ENCODE measurements around the gene CLUH.
A peak's percentile ranks its signal among the peaks of the same experiment; 100 is the strongest.

Gene CLUH

DNA sequence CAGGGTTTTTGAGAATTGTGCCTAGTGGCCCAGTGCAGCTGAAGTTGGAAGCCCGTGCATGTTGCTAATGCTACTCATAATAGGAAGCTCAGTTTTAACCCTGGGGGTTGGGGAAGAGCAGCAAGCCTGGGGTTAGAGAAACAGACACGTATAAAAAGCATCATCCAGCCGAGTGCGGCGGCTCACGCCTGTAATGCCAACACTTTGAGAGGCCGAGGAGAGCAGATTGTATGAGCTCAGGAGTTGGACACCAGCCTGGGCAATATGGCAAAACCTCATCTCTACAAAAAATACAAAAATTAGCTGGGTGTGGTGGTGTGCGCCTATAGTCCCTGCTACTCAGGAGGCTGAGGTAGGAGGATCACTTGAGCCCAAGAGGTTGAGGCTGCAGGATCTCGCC is 2.3 kb upstream of the CLUH start:
- Histone ChIP-seq H2AFZ (no peak overlapping the region), H3K4me3 (ENCODE audit: low read depth, low read length) (no peak overlapping the region)

DNA sequence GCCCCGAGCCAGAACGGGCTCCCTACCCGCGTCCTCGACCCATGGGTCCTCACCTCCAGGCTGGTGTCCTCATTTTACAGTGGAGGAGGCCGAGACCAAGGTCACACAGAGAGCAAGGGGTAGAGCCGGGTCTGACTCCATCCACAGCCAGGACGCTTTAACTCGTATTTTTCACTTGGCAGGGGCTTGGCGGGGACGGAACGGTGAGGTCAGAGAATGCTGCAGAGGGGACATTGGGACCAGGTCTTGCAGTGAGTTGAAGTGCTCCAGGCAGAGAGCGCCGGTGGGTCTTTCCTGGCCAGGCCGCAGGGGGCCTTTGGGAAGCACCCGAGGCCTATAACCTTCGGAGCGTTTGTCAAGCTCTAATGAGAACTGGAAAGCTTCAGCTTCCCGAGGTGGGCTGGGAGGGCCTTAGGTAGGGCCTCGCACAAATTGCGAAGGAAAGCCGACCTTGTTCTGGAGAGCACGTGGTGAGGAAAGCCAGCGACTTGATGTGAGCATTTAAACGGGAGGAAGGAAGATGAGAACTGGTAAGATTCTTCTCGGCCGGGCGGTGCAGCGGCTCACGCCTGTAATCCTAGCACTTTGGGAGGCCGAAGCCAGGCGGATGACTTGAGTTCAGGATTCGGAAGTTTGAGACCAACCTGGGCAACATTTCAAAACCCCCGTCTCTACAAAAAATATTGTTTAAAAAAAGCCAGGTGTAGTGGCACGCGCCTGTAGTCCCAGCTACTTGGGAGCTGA is 908 bp upstream of the CLUH start:
- TF ChIP-seq, protein P1, sequence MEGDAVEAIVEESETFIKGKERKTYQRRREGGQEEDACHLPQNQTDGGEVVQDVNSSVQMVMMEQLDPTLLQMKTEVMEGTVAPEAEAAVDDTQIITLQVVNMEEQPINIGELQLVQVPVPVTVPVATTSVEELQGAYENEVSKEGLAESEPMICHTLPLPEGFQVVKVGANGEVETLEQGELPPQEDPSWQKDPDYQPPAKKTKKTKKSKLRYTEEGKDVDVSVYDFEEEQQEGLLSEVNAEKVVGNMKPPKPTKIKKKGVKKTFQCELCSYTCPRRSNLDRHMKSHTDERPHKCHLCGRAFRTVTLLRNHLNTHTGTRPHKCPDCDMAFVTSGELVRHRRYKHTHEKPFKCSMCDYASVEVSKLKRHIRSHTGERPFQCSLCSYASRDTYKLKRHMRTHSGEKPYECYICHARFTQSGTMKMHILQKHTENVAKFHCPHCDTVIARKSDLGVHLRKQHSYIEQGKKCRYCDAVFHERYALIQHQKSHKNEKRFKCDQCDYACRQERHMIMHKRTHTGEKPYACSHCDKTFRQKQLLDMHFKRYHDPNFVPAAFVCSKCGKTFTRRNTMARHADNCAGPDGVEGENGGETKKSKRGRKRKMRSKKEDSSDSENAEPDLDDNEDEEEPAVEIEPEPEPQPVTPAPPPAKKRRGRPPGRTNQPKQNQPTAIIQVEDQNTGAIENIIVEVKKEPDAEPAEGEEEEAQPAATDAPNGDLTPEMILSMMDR (IDR thresholded peaks at IDR 0.05), result no peak
- Histone ChIP-seq H3K27ac (peak overlapping the region; percentile 90), H3K4me3 (ENCODE audit: low read depth, low read length) (peak overlapping the region; percentile 82), H3K79me2 (peaks cover 34% of the 10 kb centered on the region), H3K4me1 (peaks cover 31% of the 10 kb centered on the region), H3K9ac (peak overlapping the region; percentile 64), H2AFZ (peak overlapping the region; percentile 100), H3K9me3 (ENCODE audit: control insufficient read depth, low read length) (no peaks in the 10 kb centered on the region), H3K4me2 (ENCODE audit: low read length) (peak overlapping the region; percentile 80), H3K36me3 (ENCODE audit: control insufficient read depth, insufficient read depth, low read length) (no peaks in the 10 kb centered on the region), H3K27me3 (ENCODE audit: control insufficient read depth, insufficient read depth, low read length) (no peaks in the 10 kb centered on the region)

More for the DNA sequence above, 2.3 kb upstream of the CLUH start:
- Histone ChIP-seq H3K79me2 (peaks cover 27% of the 10 kb centered on the region), H3K4me2 (ENCODE audit: low read length) (no peak overlapping the region), H3K27me3 (ENCODE audit: control insufficient read depth, insufficient read depth, low read length) (no peaks in the 10 kb centered on the region), H3K9me3 (ENCODE audit: control insufficient read depth, low read length) (no peaks in the 10 kb centered on the region), H3K4me1 (peaks cover 19% of the 10 kb centered on the region), H3K9ac (no peak overlapping the region), H3K27ac (no peak overlapping the region), H3K36me3 (ENCODE audit: control insufficient read depth, insufficient read depth, low read length) (no peaks in the 10 kb centered on the region)
- TF ChIP-seq, protein P1 (IDR thresholded peaks at IDR 0.05), result no peak

DNA sequence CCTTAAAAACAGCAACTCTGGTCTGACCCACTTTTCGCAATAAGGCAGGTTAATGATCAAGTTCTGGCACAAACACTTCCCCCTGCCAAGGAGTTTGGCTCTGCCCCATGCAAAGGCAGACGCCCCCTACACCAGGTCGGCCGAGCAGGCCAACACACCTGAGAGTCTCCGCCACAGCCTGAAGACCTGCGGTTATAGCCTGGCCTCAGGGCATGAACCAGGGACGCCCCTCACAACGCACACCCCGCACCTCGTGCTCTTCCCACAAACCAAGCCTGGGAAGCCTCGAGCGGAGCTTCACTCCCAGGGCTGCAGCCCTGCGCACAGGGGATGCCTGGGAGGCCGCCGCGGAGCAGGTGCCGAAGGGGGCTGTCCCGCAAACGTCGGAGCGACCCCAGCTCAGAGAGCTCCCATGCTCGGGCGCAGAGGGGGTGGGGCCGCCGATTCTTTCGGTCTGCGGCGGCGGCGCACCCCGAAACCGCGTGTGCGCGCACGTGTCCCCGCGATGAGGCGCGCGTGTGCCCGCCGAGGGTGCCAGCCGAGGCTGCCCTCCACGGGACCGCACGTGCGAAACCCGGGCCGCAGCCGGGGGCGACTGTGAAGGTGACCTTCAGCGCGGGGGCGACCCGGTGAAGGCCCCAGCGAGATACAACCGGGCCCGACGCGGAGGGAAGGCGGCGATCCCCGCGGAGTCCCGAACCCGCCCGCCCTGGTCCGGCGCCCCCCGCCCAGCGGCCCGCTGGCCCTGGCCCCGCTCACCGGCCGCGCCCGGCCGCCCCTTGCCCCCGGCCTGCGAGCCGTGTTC is 559 bp downstream of the CLUH start:
- H3K4me1 ChIP-seq, result peaks cover 33% of the 10 kb centered on the region

GRCh38 chr17:2710071-2710802 is 1.3 kb downstream of the CLUH start:
- Histone ChIP-seq H2AFZ (no peak overlapping the region), H3K4me2 (ENCODE audit: low read length) (peak overlapping the region; percentile 66), H3K9ac (no peak overlapping the region), H3K79me2 (peaks cover 36% of the 10 kb centered on the region), H3K9me3 (ENCODE audit: control insufficient read depth, low read length) (no peaks in the 10 kb centered on the region), H3K27me3 (ENCODE audit: control insufficient read depth, insufficient read depth, low read length) (no peaks in the 10 kb centered on the region), H3K36me3 (ENCODE audit: control insufficient read depth, insufficient read depth, low read length) (no peaks in the 10 kb centered on the region), H3K27ac (no peak overlapping the region), H3K4me3 (ENCODE audit: low read depth, low read length) (peak overlapping the region; percentile 59), H3K4me1 (peaks cover 33% of the 10 kb centered on the region)
- TF ChIP-seq, protein P1 (IDR thresholded peaks at IDR 0.05), result no peak

More for the DNA sequence above, 559 bp downstream of the CLUH start:
- TF ChIP-seq, protein P1 (IDR thresholded peaks at IDR 0.05), result no peak
- Histone ChIP-seq H3K36me3 (ENCODE audit: control insufficient read depth, insufficient read depth, low read length) (no peaks in the 10 kb centered on the region), H3K79me2 (peaks cover 36% of the 10 kb centered on the region), H3K4me3 (ENCODE audit: low read depth, low read length) (peak overlapping the region; percentile 59), H2AFZ (peak overlapping the region; percentile 100), H3K27me3 (ENCODE audit: control insufficient read depth, insufficient read depth, low read length) (no peaks in the 10 kb centered on the region), H3K27ac (no peak overlapping the region), H3K9ac (no peak overlapping the region), H3K9me3 (ENCODE audit: control insufficient read depth, low read length) (no peaks in the 10 kb centered on the region), H3K4me2 (ENCODE audit: low read length) (peak overlapping the region; percentile 66)
